ENCODE results near the gene TRAK1.

The TRAK1 gene

GRCh38 chr3:42222942-42223693 is 132.0 kb downstream of the TRAK1 start:
- H3K4me3 ChIP-seq (ENCODE audit: low read depth, low read length), result no peak overlapping the region
- TF ChIP-seq CTCF (IDR thresholded peaks at IDR 0.05; ENCODE audit: borderline replicate concordance, insufficient read depth, low read depth, low read length), result no peak

GRCh38 chr3:42224178-42224577 is 133.0 kb downstream of the TRAK1 start:
- H3K4me3 ChIP-seq (ENCODE audit: low read depth, low read length), result no peak overlapping the region
- TF ChIP-seq CTCF (IDR thresholded peaks at IDR 0.05; ENCODE audit: borderline replicate concordance, insufficient read depth, low read depth, low read length), result no peak

GRCh38 chr3:42224658-42225421 is 133.7 kb downstream of the TRAK1 start:
- no peak for TF ChIP-seq CTCF (IDR thresholded peaks at IDR 0.05; ENCODE audit: borderline replicate concordance, insufficient read depth, low read depth, low read length)

GRCh38 chr3:42225486-42226363 is 134.6 kb downstream of the TRAK1 start:
- H3K4me3 ChIP-seq (ENCODE audit: low read depth, low read length), result no peak overlapping the region
- no peak for TF ChIP-seq CTCF (IDR thresholded peaks at IDR 0.05; ENCODE audit: borderline replicate concordance, insufficient read depth, low read depth, low read length)

More at GRCh38 chr3:42224658-42225421, 133.7 kb downstream of the TRAK1 start:
- no peak overlapping the region for H3K4me3 ChIP-seq (ENCODE audit: low read depth, low read length)

GRCh38 chr3:42226470-42227425 is 135.6 kb downstream of the TRAK1 start:
- H3K4me3 ChIP-seq (ENCODE audit: low read depth, low read length), result no peak overlapping the region
- TF ChIP-seq CTCF (IDR thresholded peaks at IDR 0.05; ENCODE audit: borderline replicate concordance, insufficient read depth, low read depth, low read length), result no peak

GRCh38 chr3:42228796-42229195 is 137.6 kb downstream of the TRAK1 start:
- peak; percentile 44; the same call in 1 of the 2 replicates for TF ChIP-seq CTCF (IDR thresholded peaks at IDR 0.05; ENCODE audit: borderline replicate concordance, insufficient read depth, low read depth, low read length)
- no peak overlapping the region for H3K4me3 ChIP-seq (ENCODE audit: low read depth, low read length)

Data from GM12875 (cell line).